GM21825 (cell line): ENCODE measurements around the gene AKT3.
"Not testable (repeated sequence)": the region's sequence is repeated elsewhere in the genome, so short reads cannot be mapped to it uniquely, and the experiment has no call there.

Experiments used
- ATAC-seq: cut with Tn5 transposase; IDR thresholded peaks from one replicate; pipeline ENCODE4 v1.9.1; 2021; ENCODE audit warnings: mild to moderate bottlenecking, moderate library complexity; ENCODE audit not compliant: unreplicated experiment

AKT3 gene

DNA sequence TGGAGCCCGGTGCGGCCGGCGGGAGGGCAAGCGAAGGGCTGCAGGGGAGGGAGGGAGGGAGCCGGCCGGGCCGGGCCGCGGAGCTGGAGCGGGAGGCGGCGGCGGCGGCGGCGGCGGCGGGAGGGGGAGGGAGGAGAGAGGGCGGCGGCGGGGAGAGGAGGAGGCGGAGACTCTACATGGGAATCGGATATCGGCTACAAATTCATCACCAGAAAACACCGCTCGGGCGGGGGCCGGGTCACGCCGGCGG is at the start of gene AKT3:
Gene AKT3, minus strand, starts transcription at position 42 of the 250 bp plus-strand sequence. CDS start 7,073 bp downstream, outside the sequence.
- ATAC-seq, result peak; percentile 54

DNA sequence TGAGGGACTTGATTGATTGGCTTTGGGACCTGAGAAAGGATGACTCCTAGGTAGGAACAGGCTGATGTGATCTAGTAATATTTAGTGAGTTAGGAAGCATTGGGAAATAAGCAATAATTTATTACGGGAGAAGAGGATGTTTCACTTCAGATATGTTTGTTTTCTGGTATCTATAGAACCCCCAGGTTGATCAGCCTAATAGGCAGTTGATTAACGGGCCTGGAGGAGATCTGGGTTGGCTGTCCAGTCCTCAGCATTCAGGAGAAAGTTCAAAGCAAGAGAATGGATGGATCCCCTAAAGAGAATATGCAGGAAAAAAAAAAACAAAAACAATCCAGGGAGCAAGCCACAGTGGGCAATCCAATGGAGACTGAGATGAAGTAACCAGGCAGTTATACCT is 48.2 kb upstream of the AKT3 start:
- no peak for ATAC-seq

DNA sequence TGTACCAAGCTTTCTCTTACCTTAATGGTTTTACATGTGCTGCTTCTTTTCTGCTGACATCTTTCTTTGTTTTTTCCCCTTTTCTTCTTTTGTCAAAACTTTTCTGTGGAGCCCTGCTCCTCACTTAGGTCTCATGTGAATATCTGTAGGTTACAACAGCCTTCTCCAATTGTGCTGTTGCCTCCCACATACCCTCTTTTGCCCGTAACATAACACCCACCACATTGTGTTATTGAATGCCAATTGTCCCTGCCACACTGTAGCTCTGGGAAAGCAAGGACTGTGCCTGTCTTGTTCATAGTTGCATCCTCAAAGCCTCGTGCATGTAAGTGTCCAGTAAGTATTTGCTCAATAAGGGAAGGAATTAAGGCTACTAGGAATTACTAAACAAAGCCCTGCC is 46.3 kb upstream of the AKT3 start:
- no peak for ATAC-seq

DNA sequence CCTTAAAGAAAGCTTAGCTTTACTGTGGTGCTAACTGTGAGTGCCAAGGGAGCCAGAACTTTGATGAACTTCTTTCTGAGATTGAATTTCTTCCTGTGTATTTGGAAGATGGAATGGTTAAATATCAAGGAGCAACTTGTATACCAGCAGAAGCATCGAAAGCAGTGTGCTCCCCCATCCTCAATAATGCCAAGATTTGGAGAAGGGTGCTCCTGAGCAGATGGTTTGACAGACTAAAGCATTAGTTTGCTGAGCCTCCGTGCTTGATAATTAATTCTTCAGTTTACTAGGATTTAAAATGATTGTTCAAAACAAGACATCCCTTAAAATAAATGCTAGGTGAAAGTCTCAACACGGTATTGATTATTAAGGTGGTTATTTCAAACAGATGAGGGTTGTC is 42.4 kb upstream of the AKT3 start:
- no peak for ATAC-seq

DNA sequence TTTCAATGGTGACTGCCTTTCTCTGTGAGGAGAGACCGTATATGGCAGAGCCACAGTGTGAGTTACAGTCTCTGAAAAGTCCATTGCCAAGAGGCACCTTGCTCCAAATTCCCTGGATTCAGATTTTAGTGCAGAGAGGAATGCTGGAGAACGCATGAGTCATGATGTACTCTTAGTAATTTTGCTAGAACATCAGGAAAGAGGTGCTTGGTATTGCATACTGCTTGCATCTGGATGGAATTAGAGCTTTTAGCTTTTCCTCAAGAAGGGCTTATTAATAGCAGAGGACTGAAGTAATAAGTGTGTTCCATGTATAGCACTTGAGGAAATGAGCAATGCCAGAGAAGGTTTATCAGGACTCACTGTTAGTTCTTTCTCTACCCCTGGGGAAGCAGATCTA is 40.5 kb upstream of the AKT3 start:
- no peak for ATAC-seq

DNA sequence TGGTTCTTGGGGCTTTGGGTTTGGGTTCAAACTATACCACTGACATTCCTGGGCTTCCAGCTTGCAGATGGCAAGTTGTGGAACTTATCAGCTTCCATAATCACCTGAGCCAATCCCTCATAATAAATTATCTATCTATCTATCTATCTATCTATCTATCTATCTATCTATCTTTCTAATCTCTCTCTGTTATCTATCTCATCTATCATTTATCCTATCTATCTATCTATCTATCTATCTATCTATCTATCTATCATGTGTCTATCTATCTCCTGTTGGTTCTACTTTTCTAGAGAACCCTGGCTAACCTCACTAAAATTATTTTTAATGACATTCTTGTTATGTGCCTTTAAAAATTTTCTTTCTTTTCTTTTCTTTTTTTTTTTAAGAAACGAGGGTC is 35.8 kb upstream of the AKT3 start:
- no peak for ATAC-seq

DNA sequence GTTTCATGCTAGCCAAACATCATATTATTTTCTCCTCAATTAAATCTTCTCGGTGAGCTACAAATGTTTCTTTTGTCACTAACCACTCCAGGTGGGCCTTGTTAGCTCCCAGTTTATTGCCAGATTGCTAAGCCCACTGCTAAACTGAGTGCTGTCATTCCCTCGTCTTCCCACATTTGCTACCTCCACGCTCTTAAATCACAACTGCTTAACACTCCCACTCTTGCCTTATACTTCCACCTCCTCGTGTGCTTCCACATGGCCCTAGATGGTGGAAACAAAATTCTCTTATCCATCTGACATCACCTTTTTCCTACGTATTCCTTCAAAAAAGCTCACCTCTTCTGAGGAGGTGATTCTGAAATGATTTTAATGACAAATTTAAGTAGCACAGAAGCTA is 34.6 kb upstream of the AKT3 start:
- ATAC-seq, result no peak

DNA sequence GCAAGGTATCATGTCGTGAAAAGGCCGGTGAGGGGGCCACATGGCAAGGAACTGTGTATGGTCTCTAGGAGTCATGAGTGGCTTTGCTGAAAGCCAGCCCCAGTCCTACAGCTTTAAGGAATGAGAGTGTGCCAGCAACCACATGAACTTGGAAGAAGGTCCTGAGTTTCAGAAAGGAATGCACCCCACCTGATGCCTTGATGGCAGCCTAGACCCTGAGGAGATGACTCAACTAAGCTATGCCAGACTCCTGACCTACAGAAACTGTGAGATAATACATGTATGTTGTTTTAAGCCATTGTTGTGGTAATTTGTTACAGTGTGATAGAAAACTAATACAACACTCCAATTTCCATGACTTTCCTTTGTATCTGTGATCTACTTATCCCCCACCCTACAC is 33.5 kb upstream of the AKT3 start:
- ATAC-seq, result no peak

DNA sequence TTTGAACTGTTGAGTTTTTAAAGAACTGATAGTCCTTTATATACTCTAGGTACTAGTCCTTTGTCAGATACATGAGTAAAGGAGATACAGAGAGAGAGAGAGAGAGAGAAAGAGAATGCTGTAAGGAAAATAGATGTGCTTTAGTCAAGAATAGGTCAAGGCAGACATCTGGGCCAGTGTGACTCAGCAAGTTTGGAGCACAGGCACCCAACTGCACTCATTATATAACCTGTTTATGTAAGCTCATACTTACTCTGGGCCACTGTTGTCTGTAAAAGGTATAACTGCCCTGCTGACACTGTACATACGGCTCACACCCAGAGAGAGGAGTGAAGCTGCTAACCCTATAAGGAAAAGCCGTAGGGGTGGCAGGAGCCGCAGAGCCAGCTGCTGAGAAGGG is 32.2 kb upstream of the AKT3 start:
- no peak for ATAC-seq

DNA sequence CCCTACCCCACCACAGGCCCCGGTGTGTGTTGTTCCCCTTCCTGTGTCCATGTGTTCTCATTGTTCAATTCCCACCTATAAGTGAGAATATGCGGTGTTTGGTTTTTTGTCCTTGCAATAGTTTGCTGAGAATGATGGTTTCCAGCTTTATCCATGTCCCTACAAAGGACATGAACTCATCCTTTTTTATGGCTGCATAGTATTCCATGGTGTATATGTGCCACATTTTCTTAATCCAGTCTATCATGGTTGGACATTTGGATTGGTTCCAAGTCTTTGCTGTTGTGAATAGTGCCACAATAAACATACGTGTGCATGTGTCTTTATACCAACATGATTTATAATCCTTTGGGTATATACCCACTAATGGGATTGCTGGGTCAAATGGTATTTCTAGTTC is 27.0 kb upstream of the AKT3 start:
- ATAC-seq, result not testable (repeated sequence)

DNA sequence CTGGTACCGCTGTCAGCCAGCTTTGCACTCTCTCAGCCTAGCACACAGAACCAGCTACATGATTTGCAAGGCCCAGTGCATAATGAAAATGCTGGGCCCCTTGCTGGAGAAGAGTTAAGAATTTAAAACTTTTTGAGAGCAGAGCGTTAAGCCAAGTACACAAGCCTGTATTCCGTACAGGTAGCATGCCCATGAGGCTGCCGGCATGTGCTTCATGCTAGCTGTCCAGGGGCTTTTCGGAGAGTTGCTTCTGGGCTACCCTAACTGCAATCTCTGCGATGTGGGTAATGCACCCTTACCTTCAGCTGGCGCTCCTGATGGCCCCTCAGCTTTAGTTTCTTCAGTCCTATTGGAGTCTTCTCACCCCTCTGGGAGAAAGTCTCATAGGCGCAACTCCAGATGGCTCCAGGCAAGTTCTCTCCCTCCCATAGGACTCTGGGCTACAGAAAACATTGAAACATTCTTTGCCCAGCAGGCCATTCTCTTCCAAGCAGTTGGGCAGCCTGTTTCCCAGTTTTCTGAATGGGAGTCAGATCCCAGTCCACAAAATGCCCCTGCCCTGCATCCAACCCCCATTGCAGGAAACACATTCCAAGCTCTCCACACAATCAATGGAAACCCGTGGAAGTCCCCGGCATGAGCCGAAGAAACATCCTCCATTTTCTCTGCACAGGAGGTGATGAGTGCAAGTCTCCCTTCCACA is 5.7 kb upstream of the AKT3 start:
- ATAC-seq, result no peak

DNA sequence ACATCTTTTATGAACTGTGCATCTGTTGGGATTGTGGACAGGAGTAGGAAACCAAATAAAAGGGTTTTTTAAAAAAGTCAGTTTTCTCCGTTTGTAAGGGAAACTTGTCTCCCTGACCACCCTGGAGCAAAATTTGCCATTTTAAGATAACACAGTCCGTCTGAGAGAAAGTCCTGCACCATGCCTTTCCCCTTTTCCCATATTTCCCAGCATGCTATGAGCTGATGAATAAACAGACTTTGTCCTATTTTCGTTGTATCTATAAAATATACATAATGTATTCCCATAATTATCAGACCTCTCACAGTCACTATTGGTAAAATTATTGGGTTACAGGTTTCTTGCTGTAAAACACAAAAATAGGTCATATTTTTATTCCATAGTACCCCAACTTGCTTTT is 1.7 kb upstream of the AKT3 start:
- ATAC-seq, result no peak

DNA sequence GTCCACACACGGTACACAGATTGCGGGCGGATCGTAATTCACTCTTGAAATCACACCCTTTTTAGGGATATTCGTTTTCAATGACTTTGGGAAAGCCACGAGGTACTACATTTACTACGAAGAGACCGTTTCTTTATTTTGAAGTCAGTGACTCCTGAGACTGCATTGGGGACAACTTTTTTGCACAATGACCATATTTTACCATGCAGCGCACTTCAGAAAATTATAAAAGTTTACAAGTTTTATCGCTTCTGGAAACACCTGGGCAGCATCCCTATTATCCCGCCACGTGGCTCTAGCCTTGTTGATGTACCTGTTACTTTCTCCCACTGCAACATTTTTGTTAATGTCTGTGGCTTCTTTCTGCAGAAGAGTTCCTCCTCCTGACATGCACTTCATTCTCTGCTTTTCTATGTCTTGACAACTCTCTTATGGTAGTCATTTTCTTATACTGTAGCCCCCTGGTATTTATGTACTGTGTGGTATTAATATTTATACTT is 1.3 kb upstream of the AKT3 start:
- ATAC-seq, result no peak

DNA sequence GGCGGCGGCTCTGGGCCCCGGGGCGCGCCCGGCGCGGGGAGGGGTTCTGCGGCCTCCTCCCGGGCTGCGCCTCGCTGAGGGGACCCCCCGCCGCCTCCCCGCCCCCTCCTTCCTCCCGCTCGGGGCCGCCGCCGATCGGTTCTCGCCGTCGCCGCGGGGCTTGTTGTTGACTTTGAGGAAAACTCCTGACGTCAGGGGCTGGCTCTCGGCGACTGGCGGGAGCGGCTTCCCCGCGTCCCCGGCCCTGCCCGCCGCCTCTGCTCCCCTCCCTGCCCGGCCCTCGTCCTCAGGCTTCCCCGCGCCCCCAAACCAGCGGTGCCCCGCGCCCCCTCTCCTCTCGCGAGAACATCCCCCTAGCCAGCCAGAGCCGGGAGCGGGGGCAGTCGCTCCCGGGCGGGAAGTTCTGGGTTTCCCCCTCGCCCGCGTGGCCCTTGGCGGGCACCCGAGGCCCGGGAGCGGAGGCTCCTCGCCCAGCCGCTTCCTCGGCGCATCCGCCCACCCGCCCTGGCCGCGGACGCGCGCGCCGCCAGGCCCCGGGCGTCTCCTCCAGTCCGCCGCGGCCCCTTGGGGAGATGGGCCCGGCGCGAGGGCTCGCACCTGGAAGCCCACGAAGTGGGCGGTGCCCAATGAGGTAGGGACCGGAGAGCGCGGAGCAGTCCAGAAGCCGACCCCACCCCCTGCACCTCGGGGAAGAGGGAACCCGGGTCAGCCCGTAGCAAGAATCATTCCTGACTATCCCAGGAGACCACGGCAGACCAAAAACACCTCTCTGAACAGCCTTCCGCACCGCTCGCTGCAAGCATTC is 611 bp upstream of the AKT3 start:
- peak; percentile 45 for ATAC-seq

DNA sequence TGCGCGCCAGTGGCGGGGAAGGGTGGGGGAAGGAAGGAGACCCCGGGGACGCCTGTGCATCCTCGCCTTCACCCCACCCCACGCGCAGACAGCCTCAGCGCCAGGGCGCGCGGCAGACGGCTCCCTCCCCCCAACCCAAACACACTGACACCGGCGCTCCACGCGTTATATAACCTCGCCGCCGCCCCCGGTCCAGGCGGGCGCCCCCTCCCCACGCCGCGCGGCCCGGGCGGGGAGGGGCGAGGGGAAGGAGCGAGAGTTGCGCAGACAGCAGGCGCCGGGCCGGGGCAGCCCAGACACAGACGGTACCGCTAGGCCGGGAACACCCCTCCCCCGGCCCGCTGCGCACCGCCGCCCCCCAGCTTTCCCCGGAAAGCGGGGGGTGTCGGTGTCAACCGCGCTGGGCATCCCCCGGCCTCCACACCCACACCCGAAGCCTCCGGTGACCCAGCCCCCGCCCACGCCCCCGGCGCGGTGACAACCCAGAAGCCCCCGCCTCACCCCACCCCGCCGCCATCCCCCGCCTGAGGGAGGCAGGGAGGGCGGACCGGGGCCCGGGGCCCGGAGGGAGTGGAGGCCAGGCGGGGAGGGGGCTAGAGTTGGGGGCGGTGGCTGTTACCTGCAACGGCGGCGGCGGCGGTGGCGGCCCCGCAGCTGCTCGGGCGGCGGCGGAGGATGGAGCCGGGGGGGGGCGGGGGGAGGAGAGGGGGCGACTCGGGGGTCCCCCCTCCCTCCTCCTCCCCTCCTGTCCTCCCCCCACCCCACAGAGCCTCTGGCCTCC is 432 bp downstream of the AKT3 start:
- peak; percentile 28 for ATAC-seq

DNA sequence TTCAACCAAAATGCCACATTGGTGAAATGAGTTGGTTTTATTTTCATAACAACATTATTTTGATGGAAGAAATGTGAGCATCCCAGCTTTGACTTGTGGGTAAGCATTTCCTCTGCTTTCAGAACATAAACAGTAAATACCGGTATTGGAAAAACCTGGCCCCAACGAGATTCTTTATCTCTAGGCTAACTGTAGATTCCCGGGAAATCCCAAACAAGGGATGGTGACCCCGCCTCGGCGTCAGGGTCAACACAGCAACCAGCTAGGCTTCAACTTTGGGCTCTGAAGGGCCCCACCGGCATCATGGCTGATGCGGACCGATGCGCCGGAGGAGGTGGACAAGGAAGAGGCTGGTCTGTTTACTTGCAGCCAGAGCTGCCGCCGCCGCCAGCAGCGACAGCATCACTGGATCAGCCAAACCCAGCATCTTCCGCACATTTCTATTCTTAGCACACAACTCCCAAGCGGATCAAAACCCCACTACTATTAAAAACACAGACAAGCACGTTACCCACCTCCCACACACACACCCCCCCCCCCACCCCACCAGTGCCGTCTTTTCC is 1.1 kb downstream of the AKT3 start:
- peak; percentile 20 for ATAC-seq

DNA sequence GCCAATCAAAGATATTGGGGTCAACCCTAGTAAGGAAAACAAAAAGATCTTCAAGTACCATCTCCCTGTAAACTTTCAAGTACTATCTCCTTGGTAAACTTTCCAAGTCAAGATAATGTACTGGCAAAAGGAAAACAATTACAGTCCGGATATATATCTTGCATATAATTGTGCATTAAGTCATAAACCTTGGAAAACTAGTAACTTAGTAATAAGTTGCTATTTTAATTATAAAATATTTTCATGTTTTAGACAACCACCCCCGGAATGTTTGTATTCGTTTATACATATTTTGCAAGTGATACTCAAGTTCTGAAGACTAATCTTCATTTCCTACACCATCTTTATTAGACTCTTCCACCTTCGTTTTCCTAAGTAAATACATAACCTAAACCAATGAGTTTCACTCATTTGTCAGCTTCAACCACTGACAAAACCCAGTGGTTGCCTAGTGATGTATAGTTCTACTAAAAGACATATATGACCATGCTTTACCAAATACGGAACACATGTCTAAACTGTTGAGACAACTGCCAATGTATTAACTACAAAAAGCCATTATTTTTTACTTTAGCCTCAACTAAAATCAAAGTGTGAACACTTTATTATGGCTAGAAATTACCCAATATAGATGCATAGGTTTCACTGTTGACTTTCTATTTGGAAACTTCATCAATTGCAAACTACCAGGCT is 1.7 kb downstream of the AKT3 start:
- ATAC-seq, result no peak

DNA sequence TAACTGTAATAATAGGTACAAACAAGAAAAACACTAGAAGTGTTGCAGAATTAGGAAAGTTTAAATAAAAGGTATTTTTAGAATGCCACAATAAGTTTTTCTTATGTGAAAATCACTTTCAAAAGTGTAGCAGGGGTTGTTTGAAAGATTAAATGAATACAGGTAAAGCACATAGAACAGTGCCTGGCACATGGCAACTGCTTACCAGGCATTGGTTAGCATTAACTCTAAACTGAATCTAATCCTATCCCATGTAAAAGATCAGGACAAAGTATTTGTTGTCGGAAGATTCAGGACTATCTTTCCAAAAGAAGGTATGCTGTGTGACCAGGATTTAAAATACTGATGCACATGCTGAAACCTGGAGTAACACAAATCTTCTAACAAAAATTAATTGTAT is 3.3 kb downstream of the AKT3 start:
- no peak for ATAC-seq

DNA sequence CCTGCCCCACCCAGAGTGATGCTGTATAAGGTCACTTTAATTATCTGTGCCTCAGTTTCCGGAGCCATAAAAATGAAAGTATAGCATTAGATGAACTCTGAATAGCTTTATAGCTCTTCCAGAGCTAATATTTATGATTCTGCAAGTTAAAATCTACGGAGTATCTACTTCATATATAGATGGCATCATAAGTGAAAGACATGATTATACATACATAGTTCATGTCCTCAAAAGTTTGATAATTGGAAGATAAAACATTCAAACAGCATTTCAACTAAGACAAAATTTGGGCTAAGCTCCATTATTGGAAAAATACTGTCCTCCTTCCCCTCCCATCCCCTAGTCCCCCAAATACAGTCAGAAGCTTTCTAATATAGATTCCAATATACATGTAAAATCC is 4.2 kb downstream of the AKT3 start:
- no peak for ATAC-seq

DNA sequence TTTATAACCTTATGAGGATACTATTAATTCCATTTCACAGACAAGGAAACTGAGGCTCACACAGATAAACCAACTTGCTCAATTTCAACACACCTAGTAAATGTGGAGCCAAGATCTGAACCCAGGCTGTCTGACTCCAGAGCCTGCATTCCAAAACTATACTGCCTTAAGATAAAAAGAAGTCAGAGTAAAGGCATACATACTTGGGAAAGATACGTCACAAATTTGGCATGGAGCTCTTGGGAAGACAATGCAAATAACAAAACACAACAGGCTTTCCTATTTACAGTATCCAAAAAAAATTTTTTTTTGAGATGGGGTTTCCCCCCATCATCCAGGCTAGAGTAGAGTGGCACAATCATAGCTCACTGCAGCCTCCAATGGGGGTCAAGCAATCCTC is 5.9 kb downstream of the AKT3 start:
- no peak for ATAC-seq

DNA sequence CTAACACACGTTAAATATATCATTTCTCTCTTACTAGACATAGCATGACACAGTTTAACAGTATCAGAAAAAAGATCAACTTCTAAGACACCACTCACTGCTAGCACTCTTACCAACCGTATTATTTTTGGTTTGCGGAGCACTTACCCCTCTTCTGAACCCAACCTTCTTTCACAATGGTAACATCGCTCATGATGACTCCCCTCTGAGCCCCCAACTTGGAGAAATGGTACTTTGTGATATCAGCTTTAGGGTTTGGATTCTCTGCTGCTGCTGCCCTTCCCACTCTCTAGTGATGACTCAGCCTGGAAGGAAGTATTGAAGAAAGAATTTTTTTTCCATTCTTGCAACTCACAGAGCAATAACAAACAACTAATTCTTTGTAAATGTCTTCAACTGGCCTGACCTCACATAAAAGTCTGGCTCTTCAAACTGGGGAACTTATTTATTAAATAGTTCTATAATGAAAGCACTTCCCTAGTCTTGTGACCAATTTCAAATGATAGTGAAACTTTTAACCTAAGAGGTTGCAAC is 7.0 kb downstream of the AKT3 start:
- no peak for ATAC-seq
